Activated CD4-positive, alpha-beta T cell treated with anti-CD3 and anti-CD28 coated beads, Interleukin-10, Interleukin-2, amounts not matched to agents 100 ng/mL and 50 ng/mL, durations not matched to agents 16 hours and 8 hours (primary cell): Measurements from ENCODE around the gene COL28A1.

Experiments used
- DNase-seq: peaks from one replicate; pipeline ENCODE4 v3.0.0-alpha.2; 2020

Gene COL28A1

DNA sequence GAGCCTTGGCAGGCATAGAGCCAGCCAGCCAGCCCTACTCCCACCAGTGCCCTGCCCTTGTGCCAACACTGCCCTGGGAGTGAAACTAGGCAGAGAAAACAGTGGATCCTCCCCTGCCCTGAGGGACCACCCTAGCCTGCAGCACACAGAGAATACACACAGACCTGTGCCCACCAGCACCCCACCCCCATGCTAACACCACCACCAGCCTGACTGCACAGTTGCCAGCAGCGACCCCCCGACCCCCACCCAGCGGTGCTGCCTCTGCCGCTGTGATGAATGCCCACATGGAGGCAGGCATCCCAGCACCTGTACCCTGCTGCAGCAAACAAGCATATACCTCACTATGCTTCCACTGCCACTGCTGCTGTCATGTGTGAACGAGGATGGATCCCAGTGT, 21.6 kb upstream of the COL28A1 start:
- DNase-seq = no peak

DNA sequence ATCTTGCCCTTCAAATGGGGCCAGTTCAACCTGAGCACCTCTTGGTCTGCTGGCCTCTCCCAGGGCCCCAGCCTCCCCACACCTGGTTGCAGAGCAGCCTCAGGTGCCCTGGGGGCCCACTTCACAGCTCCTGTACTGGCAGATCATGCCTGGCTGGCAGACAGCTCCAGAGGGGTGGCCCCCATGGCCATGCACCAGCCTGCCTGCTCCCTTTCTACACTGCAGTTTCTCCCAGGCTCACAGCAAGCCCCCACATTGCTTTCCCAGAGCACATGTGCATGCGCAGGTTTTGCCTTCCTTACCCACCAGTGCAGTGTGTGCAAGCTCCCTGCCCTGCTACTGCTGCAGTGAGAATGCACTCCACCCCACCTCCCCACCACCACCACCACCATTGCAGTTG, 21.2 kb upstream of the COL28A1 start:
- DNase-seq = no peak

DNA sequence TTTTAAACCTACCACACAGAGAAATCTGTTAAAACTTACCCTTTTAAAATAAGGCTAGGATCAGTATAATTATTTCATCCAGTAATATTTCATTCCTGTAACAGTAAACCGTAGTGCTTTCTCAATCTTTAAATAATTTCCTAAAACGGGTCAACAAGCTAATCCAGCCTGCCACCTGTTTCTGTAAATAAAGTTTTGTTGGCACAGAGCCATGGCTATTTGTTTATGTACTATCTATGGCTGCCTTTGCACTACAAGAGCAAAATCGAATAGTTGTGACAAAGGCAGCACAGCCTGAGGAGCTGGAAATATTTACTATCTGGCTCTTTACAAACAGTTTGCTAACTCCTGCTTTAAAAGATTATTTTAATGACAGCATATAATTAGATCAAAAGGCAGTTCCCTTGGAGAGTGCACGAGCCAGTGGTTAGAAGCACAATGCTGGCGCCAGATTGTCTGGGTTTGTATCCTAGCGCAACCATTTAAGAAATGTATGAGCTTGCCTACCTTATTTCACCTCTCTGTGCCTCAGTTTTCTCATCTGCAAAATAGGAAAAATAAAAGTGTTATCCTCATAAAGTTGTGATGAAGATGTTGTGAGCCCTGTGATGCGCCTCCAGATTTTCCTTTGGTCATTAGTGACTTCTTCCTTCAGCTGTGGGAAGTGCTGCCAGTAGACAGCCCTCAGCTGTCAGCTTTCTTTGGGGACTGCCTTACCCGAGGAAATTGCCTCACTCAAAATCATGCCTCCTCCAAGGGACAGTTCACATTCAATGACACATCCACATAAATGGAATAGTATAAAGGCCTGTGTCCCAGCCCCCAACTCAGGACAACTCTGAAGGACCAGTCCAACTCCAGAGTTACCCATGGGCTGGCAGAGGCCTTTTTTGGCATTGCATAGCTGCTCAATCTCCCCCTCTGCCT, 19.2 kb upstream of the COL28A1 start:
- no peak for DNase-seq

DNA sequence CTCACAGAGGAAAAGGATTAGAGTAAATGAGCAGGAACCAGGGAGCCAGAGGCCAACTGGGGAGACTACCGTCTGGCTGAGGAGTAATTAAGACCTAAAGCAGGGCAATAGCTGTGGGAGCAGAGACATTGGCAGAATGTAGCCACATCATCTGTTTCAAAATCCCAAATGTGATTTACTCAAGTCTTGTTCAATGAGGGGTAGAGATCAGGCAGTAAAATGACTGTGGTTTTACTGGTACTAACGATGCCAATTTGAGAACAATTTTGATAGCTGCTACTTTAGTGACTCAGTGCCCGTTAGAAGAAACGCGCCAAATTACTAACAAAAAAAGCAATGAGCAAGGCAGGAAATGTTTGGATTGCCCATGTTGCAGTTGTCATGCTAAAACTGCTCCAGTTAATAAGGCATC, 18.4 kb upstream of the COL28A1 start:
- DNase-seq = no peak

DNA sequence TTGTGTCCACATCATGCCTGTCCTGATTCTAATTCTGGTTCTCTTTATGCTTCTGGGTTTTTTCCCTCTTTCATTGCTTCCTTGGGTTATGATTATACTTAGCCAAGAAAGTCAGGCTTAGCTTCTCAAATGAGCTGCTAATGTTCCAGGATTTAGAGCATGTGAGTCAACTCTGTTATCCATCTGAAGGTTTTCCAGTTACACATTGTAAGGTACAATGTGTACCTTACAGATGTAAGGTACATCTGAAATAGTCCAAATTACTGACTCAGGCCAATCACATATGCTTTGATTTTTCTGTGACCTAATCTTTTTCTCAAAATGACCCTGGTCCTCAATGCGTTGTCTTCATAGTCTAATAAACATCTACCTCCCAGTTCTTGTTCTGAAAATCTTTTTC, 17.7 kb upstream of the COL28A1 start:
- no peak for DNase-seq

DNA sequence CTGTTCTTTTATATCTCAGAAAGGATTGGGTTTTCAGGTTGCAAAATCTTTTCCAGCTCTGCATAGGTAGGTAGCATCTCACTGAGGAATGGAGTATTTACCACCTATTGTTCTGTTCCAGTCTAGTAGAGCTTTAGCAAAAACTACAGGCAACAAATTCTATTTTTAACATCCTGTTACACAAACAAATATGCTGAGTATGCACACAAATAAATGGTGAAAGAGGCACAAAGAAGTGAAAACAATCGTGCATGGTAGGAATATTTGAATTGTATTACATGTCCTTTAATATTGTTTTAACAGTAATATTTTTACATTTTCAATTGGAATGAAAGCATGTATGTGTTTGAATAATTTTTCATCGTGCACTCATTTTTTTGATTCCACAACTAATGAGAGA, 16.5 kb upstream of the COL28A1 start:
- no peak for DNase-seq

- DNase-seq = no peak
Observed at GRCh38 chr7:7550663-7551062, 15.0 kb upstream of the COL28A1 start.

- no peak for DNase-seq
Observed at GRCh38 chr7:7548407-7548806, 12.7 kb upstream of the COL28A1 start.

- DNase-seq = no peak
Observed at GRCh38 chr7:7542251-7542835, 6.7 kb upstream of the COL28A1 start.

DNA sequence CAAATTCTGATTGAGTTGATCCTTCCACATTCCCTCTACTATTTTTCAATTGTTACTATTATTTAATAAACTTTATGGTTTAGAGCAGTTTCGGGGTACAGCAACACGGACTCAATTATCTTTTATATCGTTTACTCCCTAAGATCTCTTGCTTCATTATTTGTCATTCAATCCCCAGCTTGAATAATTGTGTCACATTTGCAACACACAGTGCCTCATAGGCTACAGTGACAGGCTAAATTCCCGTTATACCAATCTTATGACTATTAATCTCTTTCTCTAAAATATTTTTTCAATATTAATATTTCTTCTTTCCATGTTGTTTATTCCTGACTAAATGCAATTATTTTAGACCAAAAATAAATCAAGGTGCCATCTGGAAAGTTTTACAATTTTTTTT, 4.0 kb upstream of the COL28A1 start:
- no peak for DNase-seq

- no peak for DNase-seq
Observed at GRCh38 chr7:7539152-7539551, 3.5 kb upstream of the COL28A1 start.

DNA sequence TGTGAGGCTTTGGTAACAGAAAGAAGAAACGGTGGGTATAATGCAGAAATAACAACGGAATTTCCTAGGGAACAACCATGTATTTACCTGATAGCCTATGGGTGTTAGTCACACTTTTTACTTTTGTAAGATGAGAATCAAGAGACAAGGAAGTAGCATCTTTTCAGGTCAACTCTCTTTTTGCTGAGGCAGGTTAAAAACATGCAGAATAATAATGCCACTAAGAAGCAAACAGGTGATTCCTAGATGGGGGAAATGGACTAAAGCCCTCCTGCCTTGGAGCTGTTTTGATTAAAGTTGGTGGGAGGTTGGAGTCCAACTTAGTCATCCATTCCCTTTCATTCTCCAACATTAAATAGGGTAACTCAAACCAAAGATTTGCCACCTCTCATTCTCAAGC, 2.0 kb upstream of the COL28A1 start:
- no peak for DNase-seq

GRCh38 chr7:7536396-7537019, 835 bp upstream of the COL28A1 start:
- DNase-seq = no peak

GRCh38 chr7:7533831-7534430, 1.7 kb downstream of the COL28A1 start:
- no peak for DNase-seq

DNA sequence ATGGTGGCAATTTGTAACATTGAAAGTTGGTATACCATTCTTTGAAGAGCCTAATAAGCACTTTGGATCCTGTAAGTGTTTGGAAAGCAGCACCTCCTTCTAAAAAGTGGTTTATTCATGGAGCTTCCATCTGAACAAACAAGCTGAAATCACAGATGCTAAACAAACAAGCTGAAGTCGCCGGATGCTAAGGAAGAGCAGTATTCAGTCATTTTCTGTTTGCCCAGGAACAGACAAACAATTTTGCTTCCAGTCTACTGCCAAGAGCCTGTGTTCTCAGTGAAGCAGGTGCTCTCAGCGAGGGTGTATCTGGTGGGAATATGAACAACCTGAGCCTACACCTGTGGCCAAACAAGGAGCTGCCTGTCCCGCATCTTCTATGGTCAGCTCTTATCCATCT, 6.3 kb downstream of the COL28A1 start:
- no peak for DNase-seq

DNA sequence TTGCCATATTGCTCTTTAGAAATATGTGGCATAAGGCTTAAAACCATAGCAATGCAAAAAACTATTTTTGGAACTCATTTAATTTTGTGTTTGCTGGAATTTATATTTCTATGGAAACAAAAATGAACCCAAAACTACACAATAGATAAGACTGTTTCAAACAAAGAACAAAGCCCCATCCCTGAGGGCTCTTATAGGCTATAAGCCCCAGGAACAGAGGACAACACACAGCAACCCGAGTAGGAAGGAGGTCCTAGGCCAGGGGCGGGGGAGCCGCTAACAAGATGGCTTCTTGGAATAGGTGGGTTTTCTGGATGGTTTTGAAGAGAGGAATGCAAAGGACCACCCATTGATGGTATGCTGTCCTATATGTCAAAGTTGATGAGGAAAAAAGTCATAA, 8.6 kb downstream of the COL28A1 start:
- no peak for DNase-seq

GRCh38 chr7:7526006-7526405, 9.7 kb downstream of the COL28A1 start:
- DNase-seq = no peak

DNA sequence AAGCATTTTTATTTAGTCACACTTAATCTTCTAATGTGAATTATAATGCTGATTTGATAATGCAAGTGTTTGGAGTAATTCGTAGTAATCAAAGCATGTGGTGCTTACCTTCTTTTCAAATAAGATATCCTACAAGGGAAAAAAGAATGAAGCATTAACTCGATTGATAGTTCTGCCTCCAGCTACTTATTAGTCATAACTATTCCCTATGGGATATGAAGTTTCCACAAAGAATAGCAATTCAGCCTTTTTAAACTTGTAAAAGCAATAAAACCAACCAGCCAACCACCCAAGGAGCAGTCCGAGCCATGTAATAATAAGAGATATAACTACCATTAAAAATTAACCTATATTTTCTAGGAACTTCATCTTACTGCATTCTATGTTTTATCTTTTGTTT, 11.6 kb downstream of the COL28A1 start:
- no peak for DNase-seq

DNA sequence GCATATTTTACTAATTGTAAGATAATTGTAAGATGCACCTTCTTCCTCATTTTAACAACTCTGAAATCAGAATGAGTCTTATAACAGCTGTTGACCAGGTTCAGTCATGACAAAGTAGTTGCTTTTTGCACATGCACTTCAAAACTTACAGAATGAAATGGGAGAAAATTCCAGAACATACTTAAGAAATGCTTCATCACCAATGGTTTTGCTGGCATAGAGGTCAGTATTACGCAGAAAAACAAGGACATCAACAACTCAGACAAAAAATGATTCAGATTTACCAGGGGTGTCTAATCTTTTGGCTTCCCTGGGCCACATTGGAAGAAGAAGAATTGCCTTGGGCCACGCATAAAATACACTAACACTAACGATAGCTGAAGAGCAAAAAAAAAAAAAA, 13.3 kb downstream of the COL28A1 start:
- no peak for DNase-seq

DNA sequence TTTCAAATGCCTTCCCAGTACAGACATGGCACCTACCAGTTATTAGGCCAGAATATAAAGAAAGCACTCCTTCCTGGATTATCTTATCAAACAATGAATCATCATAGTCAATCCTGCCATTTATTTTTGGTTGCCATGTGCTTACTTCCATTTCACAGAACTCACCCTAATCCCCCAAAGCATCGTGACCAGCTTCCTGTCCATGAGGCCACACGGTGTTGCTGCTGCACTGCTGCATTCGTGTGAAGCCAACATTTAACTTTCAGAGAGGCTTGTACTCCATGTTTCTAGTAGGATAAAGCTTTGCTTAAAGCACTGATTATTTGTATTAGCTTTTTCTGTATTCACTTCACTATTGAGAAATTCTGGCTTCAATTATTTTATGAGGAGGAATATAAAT, 14.4 kb downstream of the COL28A1 start:
- DNase-seq = no peak

GRCh38 chr7:7519528-7519927, 16.1 kb downstream of the COL28A1 start:
- no peak for DNase-seq

DNA sequence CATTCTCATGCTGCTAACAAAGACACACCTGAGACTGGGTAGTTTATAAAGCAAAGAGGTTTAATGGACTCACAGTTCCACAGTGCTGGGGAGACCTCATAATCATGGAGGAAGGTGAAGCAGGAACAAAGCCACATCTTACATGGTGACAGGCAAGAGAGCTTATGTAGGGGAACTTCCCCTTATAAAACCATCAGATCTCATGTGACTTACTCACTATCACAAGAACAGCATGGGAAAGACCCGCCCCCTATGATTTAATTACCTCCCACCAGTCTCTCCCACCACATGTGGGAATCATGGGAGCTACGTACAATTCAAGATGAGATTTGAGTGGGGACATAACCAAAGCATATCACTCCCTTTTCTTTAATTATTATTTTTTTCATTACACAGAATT, 16.6 kb downstream of the COL28A1 start:
- no peak for DNase-seq

GRCh38 chr7:7517754-7518153, 17.9 kb downstream of the COL28A1 start:
- no peak for DNase-seq

DNA sequence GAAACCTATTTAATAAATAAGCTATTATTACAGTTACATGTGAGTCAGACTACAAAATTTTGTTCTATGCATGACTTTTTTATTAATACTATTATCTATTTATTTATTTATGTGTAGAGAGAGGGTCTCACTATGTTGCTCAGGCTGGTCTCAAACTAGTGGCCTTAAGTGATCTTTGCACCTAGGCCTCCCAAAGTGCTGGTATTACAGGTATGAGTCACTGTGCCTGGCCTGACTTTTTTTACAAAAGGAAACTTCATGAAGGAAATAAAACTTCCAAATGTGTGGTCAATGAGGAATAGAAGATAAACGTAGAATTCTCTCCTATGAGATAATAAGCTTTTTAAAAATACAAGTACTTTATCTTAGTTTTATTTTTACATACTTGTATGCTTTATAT, 19.0 kb downstream of the COL28A1 start:
- no peak for DNase-seq
